Endothelial cell of umbilical vein (primary cell): Measurements from ENCODE around the gene MMRN2. TPM values are rescaled to one million over a fixed set of nuclear protein-coding genes. Genes with fewer than 3 reads are reported as not detected.

ENCODE experiments used
- BruUV-seq: library from RNA; stranded (reverse); fragments of 400-500 nt; replicated peaks from 2 replicates; lab custom pipeline; 2021; lab: Mats Ljungman, UMichigan
- CTCF ChIA-PET: fragments of 300-600, 350-600 bp; sonication (Branson Sonifier 250); formaldehyde crosslinking; loops from one replicate; lab custom pipeline; 2021; ENCODE audit warnings: antibody characterized with exemption, inconsistent platforms; lab: Charles Lee
- POLR2A ChIA-PET: fragments of 300-600, 350-600 bp; sonication (Branson Sonifier 250); formaldehyde crosslinking; loops from one replicate; lab custom pipeline; 2021; ENCODE audit warnings: antibody characterized with exemption, inconsistent platforms; lab: Charles Lee
- DNase-seq: peaks from one replicate; pipeline ENCODE4 v3.0.0-alpha.2; 2011; ENCODE audit warnings: low read depth, low spot score
- FAIRE-seq: peaks from 2 replicates; lab custom pipeline; 2011; peaks lifted over from hg19 to GRCh38; lab: Jason Lieb, UNC
- H2AFZ ChIP-seq: 2 replicates; pipeline ENCODE4 v1.6.0; 2012; ENCODE audit warnings: low read depth, low read length, control low read depth, inconsistent platforms
- H3K27ac ChIP-seq: 2 replicates; pipeline ENCODE4 v1.5.1; 2011; ENCODE audit warnings: low read depth, mild to moderate bottlenecking, control low read depth, low read length, moderate library complexity; ENCODE audit not compliant: insufficient read depth
- H3K27me3 ChIP-seq, 2 experiments: 2 replicates each; pipeline versions ENCODE4 v1.6.0 to v1.6.1; 2011; ENCODE audit warnings: low read length in 2 of 2, mixed read lengths in 1 of 2; ENCODE audit not compliant: control insufficient read depth in 2 of 2, insufficient read depth in 2 of 2
- H3K36me3 ChIP-seq, 2 experiments: 2 replicates in 1 of 2; 3 replicates in 1 of 2; pipeline ENCODE4 v1.5.1; 2011; ENCODE audit warnings: low read length in 2 of 2, mild to moderate bottlenecking in 1 of 2, moderate library complexity in 1 of 2; ENCODE audit not compliant: control insufficient read depth in 2 of 2, insufficient read depth in 2 of 2; ENCODE audit errors: extremely low read depth in 1 of 2
- H3K4me1 ChIP-seq: 3 replicates; pipeline ENCODE4 v1.5.1; 2011; ENCODE audit warnings: mild to moderate bottlenecking, low read length; ENCODE audit not compliant: control insufficient read depth, insufficient read depth; ENCODE audit errors: extremely low read depth
- H3K4me2 ChIP-seq: 2 replicates; pipeline ENCODE4 v1.6.1; 2011; ENCODE audit warnings: low read length, control low read depth, mixed read lengths; ENCODE audit not compliant: insufficient read depth
- H3K4me3 ChIP-seq, 3 experiments: fragments of 200-600 bp in 1 of 3; sonication (generic), shearing (Covaris generic) in 1 of 3; replicated peaks in 1 of 3; 2 replicates each; pipeline ENCODE4 v1.5.1; 2011 to 2016; ENCODE audit warnings: control low read depth in 3 of 3, low read length in 3 of 3, mild to moderate bottlenecking in 2 of 3, inconsistent platforms in 1 of 3, low read depth in 1 of 3, moderate library complexity in 1 of 3; ENCODE audit not compliant: insufficient read depth in 1 of 3
- H3K79me2 ChIP-seq: 2 replicates; pipeline ENCODE4 v1.6.0; 2012; ENCODE audit warnings: low read length, inconsistent platforms; ENCODE audit not compliant: control insufficient read depth, insufficient read depth
- H3K9ac ChIP-seq: replicated peaks from 2 replicates; pipeline ENCODE3; 2011; ENCODE audit warnings: low read length, control low read depth; ENCODE audit not compliant: insufficient read depth; ENCODE audit errors: extremely low read depth
- H3K9me1 ChIP-seq: replicated peaks from 3 replicates; pipeline ENCODE4 v1.6.0; 2011; ENCODE audit warnings: mild to moderate bottlenecking, low read length; ENCODE audit not compliant: control insufficient read depth, insufficient read depth; ENCODE audit errors: extremely low read depth
- H3K9me3 ChIP-seq: replicated peaks from 2 replicates; pipeline ENCODE4 v1.5.1; 2012; ENCODE audit warnings: low read length, inconsistent platforms; ENCODE audit not compliant: control insufficient read depth, insufficient read depth
- H4K20me1 ChIP-seq: replicated peaks from 2 replicates; pipeline ENCODE3; 2011; ENCODE audit warnings: mild to moderate bottlenecking, low read length; ENCODE audit not compliant: control insufficient read depth, insufficient read depth; ENCODE audit errors: extremely low read depth
- EZH2 ChIP-seq: IDR thresholded peaks from 2 replicates; pipeline ENCODE4 v1.6.1; 2012; ENCODE audit warnings: borderline replicate concordance, low read depth, mild to moderate bottlenecking, moderate library complexity, low read length, inconsistent platforms; ENCODE audit not compliant: severe bottlenecking
- FOS ChIP-seq: IDR thresholded peaks from 2 replicates; pipeline ENCODE4 v1.6.1; 2011; ENCODE audit warnings: mild to moderate bottlenecking, low read length, moderate library complexity, borderline replicate concordance; ENCODE audit not compliant: insufficient read depth
- GATA2 ChIP-seq: IDR thresholded peaks from 2 replicates; pipeline ENCODE4 v1.7.0; 2011; ENCODE audit warnings: low read depth, mild to moderate bottlenecking, moderate library complexity, mixed read lengths, low read length; ENCODE audit not compliant: insufficient read length, insufficient read depth
- JUN ChIP-seq: IDR thresholded peaks from 2 replicates; pipeline ENCODE4 v1.6.1; 2011; ENCODE audit warnings: borderline replicate concordance, low read depth; ENCODE audit not compliant: insufficient read length, insufficient read depth
- MYC ChIP-seq: IDR thresholded peaks from one replicate; pipeline ENCODE4 v1.6.1; 2011; ENCODE audit warnings: mild to moderate bottlenecking, low read depth, low read length
- POLR2A ChIP-seq: IDR thresholded peaks from 2 replicates; pipeline ENCODE4 v1.6.1; 2012; ENCODE audit warnings: low read depth, mild to moderate bottlenecking, control low read depth, low read length
- POLR2AphosphoS5 ChIP-seq: IDR thresholded peaks from 2 replicates; pipeline ENCODE4 v1.6.1; 2012; ENCODE audit warnings: low read depth, mild to moderate bottlenecking, control low read depth, low read length, moderate library complexity; ENCODE audit not compliant: insufficient read depth
- dilution Hi-C: fragments of 300-500 bp; cut with MboI; formaldehyde crosslinking; loops from one replicate; pipeline ENCODE4 v1.15.0; 2019; ENCODE audit warnings: low sequenced_read_pairs; ENCODE audit not compliant: extremely low pct_ligation_motif_present
- intact Hi-C: fragments of 100-400 bp; cut with micrococcal nuclease; formaldehyde crosslinking; loops from one replicate; pipeline ENCODE4 v1.10.0; 2022
- polyA plus RNA-seq, 4 experiments: library from polyadenylated mRNA; depleted of rRNA in 3 of 4; stranded (reverse) in 3 of 4; unstranded in 1 of 4; fragments of >200 nt; gene quantifications; 2 replicates each; pipeline versions ENCODE4 v1.2.1 to v1.2.3, GENCODE V29; 2011 to 2012; ENCODE audit warnings: missing spikeins in 1 of 4
- total RNA-seq: library from RNA; stranded (reverse); gene quantifications from 2 replicates; pipeline ENCODE4 v1.2.3, GENCODE V29; 2021
- TF ChIP-seq, protein P1 (sequence below), 2 donors: IDR thresholded peaks; 1 replicate in 1 of 2; 2 replicates in 1 of 2; pipeline ENCODE4 v1.5.1; 2011; ENCODE audit warnings: low read length in 2 of 2, mild to moderate bottlenecking in 2 of 2, moderate library complexity in 2 of 2, control low read depth in 1 of 2, inconsistent platforms in 1 of 2, low read depth in 1 of 2; ENCODE audit not compliant: insufficient read depth in 1 of 2; ENCODE audit errors: extremely low read depth in 1 of 2
- TF ChIP-seq, protein P2 (sequence below): IDR thresholded peaks from 2 replicates; pipeline ENCODE4 v1.6.1; 2011; ENCODE audit not compliant: insufficient read depth, insufficient read length

Gene MMRN2
- total and polyA plus RNA-seq, 2 donors (not counting 3 experiments of a cell fraction or from before 2014, with no cell fraction given): 154 to 169 TPM

DNA sequence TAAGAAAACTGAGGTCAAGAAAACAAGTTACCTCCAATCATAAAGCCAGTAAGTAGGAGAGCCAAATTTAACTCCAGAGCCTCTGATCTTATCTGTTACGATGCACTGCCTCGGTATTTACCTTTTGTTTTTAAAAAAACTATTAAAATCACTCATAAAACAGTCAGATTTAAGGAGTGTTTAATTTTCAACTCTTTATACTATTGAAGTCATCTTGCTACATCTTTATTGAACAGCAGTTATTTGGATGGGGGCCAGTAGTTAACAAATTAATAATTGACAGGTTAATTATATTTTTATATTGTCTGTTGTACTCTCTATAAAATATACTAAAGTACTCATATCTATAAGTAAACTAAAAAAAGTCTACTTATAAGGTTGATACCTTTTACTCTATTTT lies 35.5 kb upstream of the MMRN2 start:
- no peaks in the 10 kb centered on the region for H3K9me3 ChIP-seq
- H3K4me2 ChIP-seq: no peak overlapping the region
- H3K9ac ChIP-seq: no peak overlapping the region
- no peak for FAIRE-seq
- intact Hi-C loops (no loop called here), dilution Hi-C loops (no loop called here)
- no TSS peak for BruUV-seq
- ChIA-PET CTCF (no interaction called here), POLR2A (no interaction called here)
- no peaks in the 10 kb centered on the region for H4K20me1 ChIP-seq
- H2AFZ ChIP-seq: no peak overlapping the region
- H3K4me1 ChIP-seq: no peaks in the 10 kb centered on the region
- no peaks in the 10 kb centered on the region for H3K36me3 ChIP-seq
- no peak for DNase-seq
- H3K4me3 ChIP-seq: no peak overlapping the region
- peaks cover 5% of the 10 kb centered on the region in 2 experiments for H3K27me3 ChIP-seq
- H3K27ac ChIP-seq: no peak overlapping the region
- no peaks in the 10 kb centered on the region for H3K79me2 ChIP-seq
- no peaks in the 10 kb centered on the region for H3K9me1 ChIP-seq
- TF ChIP-seq POLR2AphosphoS5: no peak
- no peak for TF ChIP-seq GATA2
- no peak for TF ChIP-seq FOS
- TF ChIP-seq, protein P1, sequence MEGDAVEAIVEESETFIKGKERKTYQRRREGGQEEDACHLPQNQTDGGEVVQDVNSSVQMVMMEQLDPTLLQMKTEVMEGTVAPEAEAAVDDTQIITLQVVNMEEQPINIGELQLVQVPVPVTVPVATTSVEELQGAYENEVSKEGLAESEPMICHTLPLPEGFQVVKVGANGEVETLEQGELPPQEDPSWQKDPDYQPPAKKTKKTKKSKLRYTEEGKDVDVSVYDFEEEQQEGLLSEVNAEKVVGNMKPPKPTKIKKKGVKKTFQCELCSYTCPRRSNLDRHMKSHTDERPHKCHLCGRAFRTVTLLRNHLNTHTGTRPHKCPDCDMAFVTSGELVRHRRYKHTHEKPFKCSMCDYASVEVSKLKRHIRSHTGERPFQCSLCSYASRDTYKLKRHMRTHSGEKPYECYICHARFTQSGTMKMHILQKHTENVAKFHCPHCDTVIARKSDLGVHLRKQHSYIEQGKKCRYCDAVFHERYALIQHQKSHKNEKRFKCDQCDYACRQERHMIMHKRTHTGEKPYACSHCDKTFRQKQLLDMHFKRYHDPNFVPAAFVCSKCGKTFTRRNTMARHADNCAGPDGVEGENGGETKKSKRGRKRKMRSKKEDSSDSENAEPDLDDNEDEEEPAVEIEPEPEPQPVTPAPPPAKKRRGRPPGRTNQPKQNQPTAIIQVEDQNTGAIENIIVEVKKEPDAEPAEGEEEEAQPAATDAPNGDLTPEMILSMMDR (IDR thresholded peaks at IDR 0.05; ENCODE audit: extremely low read depth in 1 of 2, insufficient read depth in 1 of 2, low read depth in 1 of 2, low read length in 2 of 2): no peak
- TF ChIP-seq EZH2: no peak
- TF ChIP-seq MYC: no peak
- no peak for TF ChIP-seq POLR2A
- no peak for TF ChIP-seq JUN
- TF ChIP-seq, protein P2, sequence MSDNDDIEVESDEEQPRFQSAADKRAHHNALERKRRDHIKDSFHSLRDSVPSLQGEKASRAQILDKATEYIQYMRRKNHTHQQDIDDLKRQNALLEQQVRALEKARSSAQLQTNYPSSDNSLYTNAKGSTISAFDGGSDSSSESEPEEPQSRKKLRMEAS: no peak
